Activated naive CD4-positive, alpha-beta T cell treated with anti-CD3 and anti-CD28 coated beads, Interleukin-2, amount 50 U/mL, for 72 hours (primary cell): Measurements from ENCODE around the gene EPB41L2. TPM values are rescaled to one million over a fixed set of nuclear protein-coding genes. Genes with fewer than 3 reads are reported as not detected.

ENCODE experiments used
- ATAC-seq, 2 donors: fragments of 150-1000 bp; cut with Tn5 transposase; 2 replicates each; pipeline ENCODE4 v1.10.0; 2021; ENCODE audit warnings: mild to moderate bottlenecking in 2 of 2, moderate library complexity in 2 of 2
- DNase-seq, 2 donors: peaks; one replicate each; pipeline ENCODE4 v3.0.0; 2021 to 2022; ENCODE audit warnings: low spot score in 2 of 2
- H3K27ac Mint-ChIP-seq, 2 donors: one replicate each; pipeline ENCODE4 v1.8.0; 2022; ENCODE audit warnings: mild to moderate bottlenecking in 2 of 2, mixed read lengths in 2 of 2
- H3K36me3 Mint-ChIP-seq, 2 donors: one replicate each; pipeline ENCODE4 v1.8.0; 2022; ENCODE audit warnings: mixed read lengths in 2 of 2
- H3K9me3 Mint-ChIP-seq, 2 donors: one replicate each; pipeline ENCODE4 v1.8.0; 2022; ENCODE audit warnings: mixed read lengths in 2 of 2
- total RNA-seq, 2 donors: library from RNA; stranded (reverse); gene quantifications; one replicate each; pipeline ENCODE4 v1.2.3, GENCODE V29; 2022

Gene EPB41L2
- total RNA-seq, 2 donors from 2014 or later = 25.6 to 41.8 TPM

GRCh38 chr6:131048933-131049515 is 14.0 kb downstream of the EPB41L2 start:
- Mint-ChIP-seq H3K9me3 (peaks cover 8 to 9% of the 10 kb centered on the region in 2 donors), H3K27ac (no peak overlapping the region), H3K36me3 (peaks cover 10 to 15% of the 10 kb centered on the region in 2 donors)
- no peak for ATAC-seq
- no peak for DNase-seq

DNA sequence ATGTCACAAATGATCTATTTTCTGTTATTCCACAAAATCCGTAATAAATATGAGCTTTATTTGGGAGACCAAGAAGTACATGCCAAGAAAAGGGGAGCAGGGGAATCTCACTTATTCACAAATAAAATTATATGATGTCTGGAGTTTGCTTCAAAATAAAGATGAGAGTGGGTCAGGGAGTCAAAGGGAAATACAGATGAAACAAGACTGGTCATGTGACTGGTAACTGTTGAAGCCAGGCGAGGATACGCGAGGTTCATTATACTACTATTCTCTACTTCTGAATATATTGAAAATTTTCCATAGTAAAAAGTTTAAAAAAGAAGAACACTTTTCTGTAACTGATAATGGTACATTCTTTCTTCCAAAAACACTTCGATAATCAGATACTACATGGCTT is 14.6 kb downstream of the EPB41L2 start:
- H3K36me3 Mint-ChIP-seq = peaks cover 6 to 12% of the 10 kb centered on the region in 2 donors
- no peak overlapping the region for H3K27ac Mint-ChIP-seq
- peaks cover 5 to 6% of the 10 kb centered on the region in 2 donors for H3K9me3 Mint-ChIP-seq
- no peak for DNase-seq
- ATAC-seq = no peak

DNA sequence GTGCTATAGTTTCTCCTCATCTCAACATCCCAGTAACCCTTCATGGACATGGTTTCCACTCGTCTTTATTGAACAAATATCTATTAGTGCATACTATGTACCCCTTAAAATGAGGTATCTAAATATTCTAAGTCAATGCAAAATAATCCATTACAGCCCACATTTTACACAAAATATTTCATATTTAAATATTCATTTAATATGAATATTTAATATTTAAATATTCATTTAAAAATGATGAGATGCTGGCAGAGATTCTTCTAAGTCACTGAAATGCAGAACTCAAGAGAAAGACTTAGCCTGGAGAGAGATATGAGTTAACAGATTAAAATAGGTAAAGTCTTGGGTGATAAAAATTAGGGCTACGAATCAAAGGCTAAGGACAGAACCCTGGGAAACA is 17.9 kb downstream of the EPB41L2 start:
- ATAC-seq (no peak), DNase-seq (no peak)
- Mint-ChIP-seq H3K9me3 (no peaks in the 10 kb centered on the region), H3K36me3 (no peaks in the 10 kb centered on the region), H3K27ac (no peak overlapping the region)

DNA sequence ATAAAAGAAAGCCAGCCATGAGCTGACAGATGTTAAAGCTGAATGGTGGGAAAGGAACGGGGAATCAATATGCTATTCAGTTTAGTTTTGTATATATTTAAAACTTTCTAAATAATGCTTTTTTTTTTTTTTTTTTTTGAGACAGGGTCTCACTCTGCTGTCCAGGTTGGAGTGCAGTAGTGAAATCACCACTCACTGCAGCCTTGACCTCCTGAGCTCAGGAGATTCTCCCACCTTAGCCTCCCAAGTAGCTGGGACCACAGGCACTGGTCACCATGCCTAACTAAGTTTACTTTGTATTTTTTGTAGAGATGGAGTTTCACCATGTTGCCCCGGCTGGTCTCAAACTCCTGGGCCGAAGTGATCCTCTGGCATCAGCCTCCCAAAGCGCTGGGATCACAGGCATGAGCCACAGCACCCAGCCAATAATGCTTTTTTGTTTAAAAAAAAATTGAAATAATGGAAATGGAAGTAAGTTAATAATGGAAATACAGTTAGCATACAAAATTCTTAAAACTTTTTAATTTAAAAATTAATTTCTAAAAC is 19.1 kb downstream of the EPB41L2 start:
- ATAC-seq = no peak
- H3K27ac Mint-ChIP-seq = no peak overlapping the region
- H3K9me3 Mint-ChIP-seq = no peaks in the 10 kb centered on the region

DNA sequence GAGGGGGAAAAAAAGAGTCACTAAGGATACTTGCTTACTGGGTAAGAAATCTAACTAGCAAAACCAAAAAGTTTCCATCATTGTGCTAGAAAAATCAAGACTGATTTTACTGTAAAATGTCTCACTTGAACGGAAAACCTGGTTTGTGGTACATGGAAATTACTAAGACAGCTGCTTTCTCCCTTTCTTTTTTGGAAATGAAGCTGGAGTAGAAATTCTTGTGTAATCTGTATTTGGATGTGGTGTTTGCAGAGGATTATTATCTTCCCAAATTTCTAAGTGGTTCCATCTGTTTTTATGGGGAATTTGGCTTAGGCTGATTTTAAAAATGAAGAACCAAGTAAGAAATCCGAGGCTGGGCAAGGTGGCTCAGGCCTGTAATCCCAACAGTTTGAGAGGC is 20.4 kb downstream of the EPB41L2 start:
- no peaks in the 10 kb centered on the region for H3K9me3 Mint-ChIP-seq
- ATAC-seq = no peak
- H3K36me3 Mint-ChIP-seq = no peaks in the 10 kb centered on the region
- H3K27ac Mint-ChIP-seq = no peak overlapping the region
- DNase-seq = no peak

More for the DNA sequence above, 19.1 kb downstream of the EPB41L2 start:
- no peak for DNase-seq
- no peaks in the 10 kb centered on the region for H3K36me3 Mint-ChIP-seq

- H3K27ac Mint-ChIP-seq = no peak overlapping the region
- no peaks in the 10 kb centered on the region for H3K9me3 Mint-ChIP-seq
- DNase-seq (no peak), ATAC-seq (no peak)
- no peaks in the 10 kb centered on the region for H3K36me3 Mint-ChIP-seq
Measured at GRCh38 chr6:131041814-131042213, 21.2 kb downstream of the EPB41L2 start.

- Mint-ChIP-seq H3K36me3 (no peaks in the 10 kb centered on the region), H3K27ac (no peak overlapping the region), H3K9me3 (no peaks in the 10 kb centered on the region)
- no peak for DNase-seq
- no peak for ATAC-seq
Measured at GRCh38 chr6:131040866-131041265, 22.2 kb downstream of the EPB41L2 start.

DNA sequence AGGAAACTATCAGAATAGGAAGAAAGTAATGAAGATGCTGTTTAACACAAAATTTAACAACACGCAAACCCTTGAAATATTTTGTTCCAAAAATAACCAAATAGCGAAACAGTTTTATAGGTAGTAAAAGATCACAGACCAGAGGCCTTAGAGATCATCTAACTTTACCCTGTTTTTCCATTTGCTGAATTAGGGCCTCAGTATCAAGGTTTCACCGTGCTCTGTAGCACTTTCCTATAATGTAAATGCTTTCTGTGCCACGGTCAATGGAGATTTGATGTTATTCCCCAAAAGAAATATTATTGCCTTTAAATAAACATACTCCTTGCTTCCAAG is 23.7 kb downstream of the EPB41L2 start:
- ATAC-seq = no peak
- no peaks in the 10 kb centered on the region for H3K36me3 Mint-ChIP-seq
- H3K27ac Mint-ChIP-seq = no peak overlapping the region
- no peaks in the 10 kb centered on the region for H3K9me3 Mint-ChIP-seq
- DNase-seq = no peak

- ATAC-seq = no peak
- Mint-ChIP-seq H3K9me3 (no peaks in the 10 kb centered on the region), H3K27ac (no peak overlapping the region), H3K36me3 (no peaks in the 10 kb centered on the region)
- no peak for DNase-seq
Measured at GRCh38 chr6:131038597-131039344, 24.3 kb downstream of the EPB41L2 start.

- Mint-ChIP-seq H3K36me3 (no peaks in the 10 kb centered on the region), H3K27ac (no peak overlapping the region), H3K9me3 (no peaks in the 10 kb centered on the region)
- DNase-seq = no peak
- no peak for ATAC-seq
Measured at GRCh38 chr6:131037194-131037897, 25.7 kb downstream of the EPB41L2 start.

DNA sequence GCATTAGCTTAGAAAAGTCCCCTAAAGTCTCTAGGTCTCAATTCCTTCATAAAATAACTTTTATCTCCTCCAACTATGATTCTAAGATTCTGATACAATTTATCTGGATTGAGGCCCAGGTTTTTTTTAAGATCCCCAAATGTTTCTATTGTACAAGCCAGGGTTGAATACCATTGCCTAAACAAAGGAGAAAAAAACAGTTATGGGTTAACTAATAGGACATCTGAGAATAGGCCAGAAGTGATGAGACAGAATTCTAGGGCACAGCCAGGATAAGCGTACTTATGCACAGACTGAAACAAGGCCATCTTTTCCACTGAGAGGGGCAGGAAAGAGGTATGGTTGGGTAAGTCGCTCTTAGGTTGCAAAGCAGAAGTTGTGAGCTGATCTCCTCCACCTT is 26.4 kb downstream of the EPB41L2 start:
- no peak for DNase-seq
- no peak for ATAC-seq
- Mint-ChIP-seq H3K27ac (no peak overlapping the region), H3K9me3 (no peaks in the 10 kb centered on the region), H3K36me3 (no peaks in the 10 kb centered on the region)

GRCh38 chr6:131036143-131036542 is 26.9 kb downstream of the EPB41L2 start:
- H3K36me3 Mint-ChIP-seq = no peaks in the 10 kb centered on the region
- no peak overlapping the region for H3K27ac Mint-ChIP-seq
- no peak for DNase-seq
- ATAC-seq = no peak
- H3K9me3 Mint-ChIP-seq = no peaks in the 10 kb centered on the region

GRCh38 chr6:131035582-131035981 is 27.5 kb downstream of the EPB41L2 start:
- Mint-ChIP-seq H3K27ac (no peak overlapping the region), H3K9me3 (no peaks in the 10 kb centered on the region), H3K36me3 (no peaks in the 10 kb centered on the region)
- DNase-seq = no peak
- ATAC-seq = no peak

DNA sequence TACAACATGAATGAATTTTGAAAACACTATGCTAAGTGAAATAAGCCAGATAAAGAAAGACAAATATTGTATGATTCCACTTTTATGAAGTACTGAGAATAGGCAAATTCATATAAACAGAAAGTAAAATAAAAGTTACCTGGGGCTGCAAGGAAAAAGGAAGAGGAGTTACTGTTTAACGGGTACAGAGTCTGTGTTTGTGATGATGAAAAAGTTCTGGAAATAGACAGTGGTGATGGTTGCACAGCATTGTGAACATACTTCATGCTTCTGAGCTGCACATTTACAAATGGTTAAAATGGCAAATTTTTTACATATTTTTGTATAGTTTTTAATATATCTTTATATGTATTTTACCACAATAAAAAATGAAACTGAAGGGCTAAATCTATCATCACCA is 29.4 kb downstream of the EPB41L2 start:
- H3K36me3 Mint-ChIP-seq = no peaks in the 10 kb centered on the region
- no peak for ATAC-seq

GRCh38 chr6:131029626-131030297 is 33.3 kb downstream of the EPB41L2 start:
- no peaks in the 10 kb centered on the region for H3K9me3 Mint-ChIP-seq
- no peak for DNase-seq
- H3K27ac Mint-ChIP-seq = no peak overlapping the region
- H3K36me3 Mint-ChIP-seq = no peaks in the 10 kb centered on the region
- ATAC-seq = peak in 1 of 2 donors; percentile 44

More for the DNA sequence above, 29.4 kb downstream of the EPB41L2 start:
- H3K27ac Mint-ChIP-seq = no peak overlapping the region
- DNase-seq = no peak
- H3K9me3 Mint-ChIP-seq = no peaks in the 10 kb centered on the region

GRCh38 chr6:131027326-131027725 is 35.7 kb downstream of the EPB41L2 start:
- DNase-seq = no peak
- no peak for ATAC-seq

GRCh38 chr6:131026243-131026642 is 36.8 kb downstream of the EPB41L2 start:
- no peak for ATAC-seq
- no peaks in the 10 kb centered on the region for H3K36me3 Mint-ChIP-seq

More at GRCh38 chr6:131027326-131027725, 35.7 kb downstream of the EPB41L2 start:
- H3K36me3 Mint-ChIP-seq = no peaks in the 10 kb centered on the region
- H3K9me3 Mint-ChIP-seq = no peaks in the 10 kb centered on the region
- H3K27ac Mint-ChIP-seq = no peak overlapping the region

More at GRCh38 chr6:131026243-131026642, 36.8 kb downstream of the EPB41L2 start:
- no peak for DNase-seq
- H3K9me3 Mint-ChIP-seq = no peaks in the 10 kb centered on the region
- no peak overlapping the region for H3K27ac Mint-ChIP-seq
